Mucosa of descending colon (tissue), 3 donors: ENCODE data around the gene COG5. TPM values are rescaled to one million over a fixed set of nuclear protein-coding genes. Genes with fewer than 3 reads are reported as not detected.

Experiments used
- ATAC-seq: fragments of 200-7000 bp; cut with Tn5 transposase; one replicate; pipeline ENCODE4 v1.9.1; 2020; ENCODE audit warnings: mild to moderate bottlenecking, moderate library complexity
- DNase-seq, 3 donors: peaks; one replicate each; pipeline ENCODE4 v3.0.0-alpha.2; 2020
- H3K36me3 ChIP-seq: fragments of 200-600 bp; one replicate; pipeline ENCODE4 v1.8.0; 2021; ENCODE audit warnings: low read depth, mild to moderate bottlenecking
- H3K4me1 ChIP-seq: fragments of 200-600 bp; one replicate; pipeline ENCODE4 v1.8.0; 2021; ENCODE audit warnings: low read depth, mild to moderate bottlenecking
- H3K4me3 ChIP-seq: fragments of 200-600 bp; one replicate; pipeline ENCODE4 v1.8.0; 2021; ENCODE audit warnings: mild to moderate bottlenecking
- H3K9me3 ChIP-seq: fragments of 200-600 bp; one replicate; pipeline ENCODE4 v1.8.0; 2021; ENCODE audit warnings: mild to moderate bottlenecking
- CTCF ChIP-seq: fragments of 200-600 bp; IDR thresholded peaks from one replicate; pipeline ENCODE4 v1.8.0; 2022; ENCODE audit warnings: antibody characterized with exemption, mild to moderate bottlenecking
- intact Hi-C, 2 donors: fragments of 100-400 bp; cut with DNase I in 1 of 2; cut with micrococcal nuclease in 1 of 2; formaldehyde crosslinking; loops; one replicate each; pipeline versions ENCODE4 v1.11.0 to v1.11.1; 2022; cut with DNase I, micrococcal nuclease
- total RNA-seq, 3 donors: library from RNA; stranded (reverse); fragmentation: NEBNext Ultra II Directional in 2 of 3; extraction: Animal tissue kit (Norgen Biotek cat#: 25700) in 2 of 3; gene quantifications; one replicate each; pipeline versions ENCODE4 v1.2.1 to v1.2.4, GENCODE V29; 2021 to 2023
- donor health status: DM: no; HTN: no; CAD: no; lungs with moderate emphysema.
- donor health status: DM: no; HTN: no; CAD: no.
- donor health status: DM: no; HTN: yes; CAD: no.

The COG5 gene
- total RNA-seq, 3 donors from 2014 or later = 46.8 to 56.4 (median 47.7) TPM

- TF ChIP-seq CTCF = no peak
- Histone ChIP-seq H3K4me1 (peaks cover 28% of the 10 kb centered on the region), H3K4me3 (peak overlapping the region; percentile 84), H3K9me3 (no peaks in the 10 kb centered on the region), H3K36me3 (no peaks in the 10 kb centered on the region)
- intact Hi-C loops = no loop called here
- peak; percentile 69 for ATAC-seq
- no peak for DNase-seq
These were observed 492 bp downstream of the COG5 start for GRCh38 chr7:107563081-107563774.

GRCh38 chr7:107560898-107561516 is 2.7 kb downstream of the COG5 start:
- TF ChIP-seq CTCF = no peak
- DNase-seq (peak in 1 of 3 donors; percentile 26), ATAC-seq (no peak)
- intact Hi-C loops = no loop called here
- H3K4me1 ChIP-seq = peaks cover 28% of the 10 kb centered on the region
- H3K4me3 ChIP-seq = no peak overlapping the region
- no peaks in the 10 kb centered on the region for H3K9me3 ChIP-seq
- no peaks in the 10 kb centered on the region for H3K36me3 ChIP-seq

- H3K4me3 ChIP-seq = no peak overlapping the region
- TF ChIP-seq CTCF = no peak
- peaks cover 24% of the 10 kb centered on the region for H3K4me1 ChIP-seq
- H3K36me3 ChIP-seq = no peaks in the 10 kb centered on the region
- intact Hi-C loops = no loop called here
- ATAC-seq = no peak
- DNase-seq = no peak
- H3K9me3 ChIP-seq = no peaks in the 10 kb centered on the region
These were observed 3.9 kb downstream of the COG5 start for GRCh38 chr7:107559864-107560263.

GRCh38 chr7:107555893-107556292 is 7.8 kb downstream of the COG5 start:
- TF ChIP-seq CTCF = no peak
- Histone ChIP-seq H3K9me3 (no peaks in the 10 kb centered on the region), H3K4me1 (no peaks in the 10 kb centered on the region), H3K36me3 (no peaks in the 10 kb centered on the region), H3K4me3 (no peak overlapping the region)
- ATAC-seq (no peak), DNase-seq (no peak)
- intact Hi-C loops = no loop called here

- DNase-seq = no peak
- H3K9me3 ChIP-seq = no peaks in the 10 kb centered on the region
- ATAC-seq = no peak
- no peak overlapping the region for H3K4me3 ChIP-seq
- TF ChIP-seq CTCF = no peak
- H3K4me1 ChIP-seq = no peaks in the 10 kb centered on the region
- H3K36me3 ChIP-seq = no peaks in the 10 kb centered on the region
- intact Hi-C loops = no loop called here
These were observed 11.8 kb downstream of the COG5 start for GRCh38 chr7:107551936-107552335.
